DND-41 (cell line): Measurements from ENCODE around the gene TUBA4B.
"Not testable (repeated sequence)": the region's sequence is repeated elsewhere in the genome, so short reads cannot be mapped to it uniquely, and the experiment has no call there.

Experiments used
- CTCF ChIP-seq: IDR thresholded peaks from 2 replicates; pipeline ENCODE4 v1.5.1; 2012; ENCODE audit warnings: borderline replicate concordance, low read length, moderate library complexity, mild to moderate bottlenecking; ENCODE audit not compliant: poor library complexity, severe bottlenecking; ENCODE audit errors: extremely low read depth
- EZH2 ChIP-seq: IDR thresholded peaks from 3 replicates; pipeline ENCODE4 v1.6.1; 2012; ENCODE audit warnings: borderline replicate concordance, low read depth, mild to moderate bottlenecking, moderate library complexity, low read length, inconsistent platforms; ENCODE audit not compliant: severe bottlenecking

- not testable (repeated sequence) for TF ChIP-seq CTCF, EZH2
Measured at GRCh38 chr2:219287116-219287440, 34.0 kb downstream of the TUBA4B start.
